SKM-1 (cell line): ENCODE measurements around the gene LUZP4.
"Not testable (repeated sequence)": the region's sequence is repeated elsewhere in the genome, so short reads cannot be mapped to it uniquely, and the experiment has no call there.

Experiments used
- DNase-seq: peaks from one replicate; lab custom pipeline; 2025; ENCODE audit not compliant: unreplicated experiment; lab: John Stamatoyannopoulos, UW

Gene LUZP4

DNA sequence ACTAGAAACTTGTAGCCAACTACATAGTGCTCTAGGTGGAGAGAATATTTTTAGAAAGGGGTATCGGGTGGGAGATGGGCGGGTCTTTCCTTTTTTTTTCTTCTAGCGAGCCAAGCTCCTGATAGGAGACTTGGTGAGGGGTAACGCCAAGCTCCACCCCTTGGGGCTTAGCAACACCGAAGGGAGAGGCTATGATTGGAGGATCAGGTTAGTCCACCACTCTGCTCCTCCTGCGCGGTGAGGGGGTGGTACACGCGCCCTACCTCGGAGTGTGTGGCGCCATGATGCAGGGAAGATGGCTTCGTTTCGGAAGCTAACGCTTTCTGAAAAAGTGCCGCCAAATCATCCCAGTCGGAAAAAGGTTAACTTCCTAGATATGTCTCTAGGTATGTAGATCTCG is at the start of gene LUZP4:
TSS of gene LUZP4 (plus strand) at position 251 of the 400 bp plus-strand sequence. CDS start at position 296, 45 bp downstream.
- no peak for DNase-seq

DNA sequence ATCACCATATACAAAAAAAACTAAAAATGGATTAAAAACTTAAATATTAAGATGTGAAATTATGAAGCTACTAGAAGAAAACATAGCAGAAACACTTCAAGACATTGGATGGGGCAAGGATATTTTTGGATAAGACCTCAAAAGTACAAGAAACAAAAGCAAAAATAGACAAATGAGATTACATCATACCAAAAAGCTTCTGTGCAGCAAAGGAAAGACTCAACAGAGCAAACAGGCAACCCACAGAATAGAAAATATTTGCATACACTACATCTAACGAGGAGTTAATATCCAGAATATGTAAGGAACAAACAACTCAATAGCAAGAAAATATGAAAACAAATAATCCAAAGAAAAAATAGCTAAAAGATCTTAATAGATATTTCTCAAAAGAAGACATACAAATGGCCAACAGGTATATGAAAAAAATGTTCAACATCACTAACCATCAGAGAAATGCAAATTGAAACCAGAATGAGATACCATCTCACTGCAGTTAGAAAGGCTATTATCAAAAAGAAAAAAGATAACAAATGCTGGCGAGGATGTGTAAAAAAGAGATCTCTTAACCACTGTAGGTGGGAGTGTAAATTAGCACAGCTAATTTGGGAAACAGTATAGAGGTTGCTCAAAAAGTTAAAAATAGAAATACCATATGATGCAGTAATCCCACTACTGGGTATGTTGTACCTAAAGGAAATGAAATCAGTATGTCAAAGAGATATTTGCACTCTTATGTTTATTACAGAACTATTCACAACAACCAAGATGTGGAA is 37.9 kb upstream of the LUZP4 start:
- no peak for DNase-seq

GRCh38 chrX:115255003-115255402 is 34.5 kb upstream of the LUZP4 start:
- no peak for DNase-seq

DNA sequence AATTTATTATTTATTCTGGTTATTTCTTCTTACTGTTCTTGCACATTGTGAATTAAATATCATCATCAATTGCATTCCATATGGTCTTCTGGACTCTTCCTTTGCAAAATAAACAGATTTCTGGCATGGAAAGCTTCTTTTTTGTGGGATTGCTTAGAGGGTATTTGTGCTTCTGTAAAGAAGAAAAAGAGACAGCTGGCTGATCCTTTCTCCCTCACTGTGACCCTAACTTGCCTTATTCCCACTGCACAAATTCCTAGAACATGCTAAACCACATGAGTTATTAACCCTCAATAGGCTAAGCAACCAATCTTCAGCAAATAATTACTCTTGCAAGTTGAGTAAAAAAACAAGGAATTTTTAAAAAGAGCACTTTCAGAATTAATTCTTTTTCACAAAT is 31.8 kb upstream of the LUZP4 start:
- DNase-seq = no peak

DNA sequence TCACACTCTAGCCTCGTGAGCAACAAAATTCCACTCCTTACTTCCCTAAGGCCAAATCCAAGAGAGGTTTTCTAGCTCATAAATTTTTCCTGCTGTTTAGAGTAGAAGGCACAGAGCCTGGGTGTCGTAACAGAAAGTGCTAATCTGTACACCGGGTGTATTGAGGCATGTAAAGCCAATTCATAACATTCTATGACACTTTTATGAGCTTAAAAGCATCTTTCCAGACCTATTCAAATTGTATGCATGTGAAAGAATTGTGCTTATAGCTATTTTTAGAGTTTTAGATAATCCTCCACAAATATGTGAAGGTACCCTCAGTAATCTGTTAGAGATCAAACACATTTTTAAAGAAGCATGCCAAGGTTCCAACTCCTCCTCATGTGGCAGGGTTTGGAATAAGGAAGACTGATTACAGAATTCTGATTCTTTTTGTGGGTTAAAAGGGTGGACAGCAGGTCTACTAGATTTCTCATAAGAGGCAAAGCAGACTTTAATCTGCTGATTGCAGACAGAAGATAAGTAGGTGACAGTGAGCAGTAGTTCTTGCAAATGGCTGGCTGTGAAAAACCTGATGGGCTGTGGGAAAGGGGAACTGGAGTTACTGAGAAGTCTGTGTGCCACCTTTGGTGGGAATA is 30.2 kb upstream of the LUZP4 start:
- no peak for DNase-seq

DNA sequence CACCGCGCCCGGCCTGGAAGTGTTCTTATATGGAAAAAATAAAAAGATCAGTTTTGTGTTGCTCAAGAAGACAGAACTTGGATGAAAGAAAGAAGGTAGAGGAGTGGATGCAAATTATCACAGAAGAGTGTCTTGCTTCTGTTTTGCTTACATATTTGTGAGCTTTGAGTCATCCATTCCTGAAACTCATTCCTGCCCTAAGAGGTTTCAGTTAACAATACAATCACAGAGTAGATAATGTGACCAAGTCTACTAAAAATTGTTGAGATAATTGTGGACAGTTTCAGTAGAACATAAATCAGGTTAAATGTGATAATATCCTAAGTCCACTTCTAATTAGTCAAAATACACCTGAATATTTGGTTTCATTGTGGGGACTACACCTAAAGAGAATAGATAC is 29.2 kb upstream of the LUZP4 start:
- no peak for DNase-seq

DNA sequence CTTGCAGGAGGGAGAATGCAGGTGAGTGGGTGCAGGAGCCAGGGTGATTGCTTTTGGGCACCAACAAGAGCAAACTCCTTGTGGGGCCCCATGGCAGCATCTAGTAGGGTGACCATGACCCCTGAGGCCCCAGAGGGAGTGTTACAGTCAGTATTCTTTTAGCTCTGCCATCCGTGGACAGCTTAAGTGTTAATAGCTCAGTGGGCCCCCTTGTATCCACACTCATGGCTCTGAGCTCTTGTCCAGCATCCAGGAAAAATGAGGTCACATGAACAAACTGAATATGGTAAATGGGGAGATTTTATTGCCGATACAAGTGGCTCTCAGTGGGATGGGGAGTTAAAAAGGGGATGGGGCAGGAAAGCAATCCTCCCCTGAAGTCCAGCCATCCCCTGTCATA is 28.4 kb upstream of the LUZP4 start:
- no peak for DNase-seq

DNA sequence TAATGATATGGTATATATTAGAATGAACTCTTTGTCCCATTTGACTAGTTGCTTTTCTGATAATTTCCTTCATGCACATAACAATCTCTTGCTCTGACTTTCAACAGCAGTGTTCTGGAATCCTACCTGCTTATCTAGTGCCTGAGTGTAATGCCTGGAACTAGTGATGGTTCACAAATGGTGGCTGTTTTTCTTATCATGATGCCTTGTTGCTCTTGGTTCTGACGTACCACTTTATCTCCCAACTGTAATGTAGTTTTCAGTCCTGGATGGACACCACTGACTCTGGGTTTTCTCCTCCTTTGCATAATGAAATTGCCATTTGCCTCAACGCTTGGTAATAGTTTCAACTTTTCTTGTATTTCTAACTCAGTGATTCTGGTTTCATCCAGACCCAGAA is 25.5 kb upstream of the LUZP4 start:
- no peak for DNase-seq

DNA sequence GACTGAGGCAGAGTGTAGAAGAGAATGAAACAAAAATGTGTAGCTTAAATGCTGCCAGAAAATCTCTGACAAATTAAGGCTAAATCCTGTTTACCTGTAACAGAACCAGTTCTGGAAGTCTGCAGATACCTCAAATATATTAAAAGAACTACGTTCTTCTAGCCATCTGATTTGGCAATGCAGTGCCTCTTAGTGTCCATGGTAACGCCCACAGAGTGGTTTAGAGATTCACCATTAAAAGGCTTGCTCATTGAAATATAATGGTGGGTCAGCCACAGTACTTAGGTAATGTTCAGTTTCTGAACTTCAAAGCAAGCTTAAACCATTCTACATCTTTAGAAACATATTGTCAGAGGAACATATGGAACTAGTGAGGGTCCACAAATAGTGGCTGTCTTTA is 23.2 kb upstream of the LUZP4 start:
- no peak for DNase-seq

- DNase-seq = no peak
Measured at GRCh38 chrX:115268421-115268820, 21.1 kb upstream of the LUZP4 start.

DNA sequence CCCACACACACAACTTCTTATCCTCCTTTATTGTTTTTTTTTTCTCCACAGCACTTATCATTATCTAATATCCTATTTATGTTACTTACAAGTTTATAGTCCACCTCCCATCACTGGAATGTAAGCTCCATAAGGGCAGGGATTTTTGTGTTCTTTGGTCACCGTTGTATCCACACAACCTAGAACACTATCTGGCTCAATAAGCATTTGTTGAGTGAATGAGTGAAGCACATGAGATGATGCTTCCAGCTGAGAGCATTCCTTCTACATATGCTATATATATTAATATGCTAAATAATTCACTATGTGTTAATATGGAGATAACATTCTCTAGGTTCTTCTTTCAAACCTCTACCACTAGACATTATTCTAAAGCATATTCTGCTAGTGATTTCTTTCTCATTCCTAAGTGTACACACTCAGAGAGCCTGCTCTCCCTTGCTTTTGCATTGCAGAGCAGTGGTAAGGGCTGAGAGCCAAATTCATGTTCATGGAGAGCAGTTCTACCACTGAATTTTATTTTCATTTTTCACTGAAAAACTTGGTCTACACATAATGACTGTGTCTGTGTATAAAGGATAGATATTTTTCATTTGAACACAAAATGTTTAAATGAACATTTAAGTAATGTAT is 20.3 kb upstream of the LUZP4 start:
- DNase-seq = no peak

DNA sequence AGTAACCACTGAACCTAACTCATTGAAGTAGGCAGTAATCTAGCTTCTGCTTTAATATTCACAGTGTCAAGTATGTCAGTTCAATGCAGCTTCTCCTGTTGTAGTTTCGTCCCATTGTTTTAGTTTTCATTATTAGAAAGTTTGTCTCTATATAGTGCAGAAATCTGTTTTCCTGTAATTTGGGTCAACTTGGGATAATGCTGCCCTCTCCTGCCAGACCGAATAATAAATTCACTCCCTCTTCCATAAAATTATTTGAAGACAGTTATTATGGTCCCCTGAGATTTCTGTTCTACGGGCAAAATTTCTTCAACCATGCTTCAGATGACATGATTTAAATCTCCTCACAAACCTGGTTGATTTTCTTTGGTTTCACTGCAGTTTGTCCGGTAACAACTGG is 4.6 kb upstream of the LUZP4 start:
- no peak for DNase-seq

- no peak for DNase-seq
Measured at GRCh38 chrX:115297189-115297588, 7.7 kb downstream of the LUZP4 start.

- DNase-seq = no peak
Measured at GRCh38 chrX:115311139-115311538, 21.6 kb downstream of the LUZP4 start.

- no peak for DNase-seq
Measured at GRCh38 chrX:115311601-115312001, 22.1 kb downstream of the LUZP4 start.

DNA sequence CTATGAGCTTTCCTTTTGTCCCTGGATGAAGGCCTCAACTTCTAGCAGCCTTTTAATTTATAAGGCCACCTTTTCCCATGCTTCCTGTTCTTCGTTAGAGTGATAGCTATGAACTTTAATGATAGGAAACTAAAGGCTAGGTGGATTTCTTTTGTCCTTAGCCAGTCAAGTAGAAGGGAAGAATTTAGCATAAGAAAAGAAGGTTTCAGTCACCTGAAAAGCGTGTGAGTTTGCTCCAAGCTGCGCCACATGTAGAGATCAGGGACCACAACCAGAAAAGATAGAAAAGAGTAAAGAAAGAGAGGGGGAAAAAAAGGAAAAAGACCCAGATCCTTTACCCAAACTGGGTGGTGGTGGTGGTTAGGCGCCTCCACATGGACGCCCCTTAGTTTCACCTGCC is 28.6 kb downstream of the LUZP4 start:
- DNase-seq = no peak

DNA sequence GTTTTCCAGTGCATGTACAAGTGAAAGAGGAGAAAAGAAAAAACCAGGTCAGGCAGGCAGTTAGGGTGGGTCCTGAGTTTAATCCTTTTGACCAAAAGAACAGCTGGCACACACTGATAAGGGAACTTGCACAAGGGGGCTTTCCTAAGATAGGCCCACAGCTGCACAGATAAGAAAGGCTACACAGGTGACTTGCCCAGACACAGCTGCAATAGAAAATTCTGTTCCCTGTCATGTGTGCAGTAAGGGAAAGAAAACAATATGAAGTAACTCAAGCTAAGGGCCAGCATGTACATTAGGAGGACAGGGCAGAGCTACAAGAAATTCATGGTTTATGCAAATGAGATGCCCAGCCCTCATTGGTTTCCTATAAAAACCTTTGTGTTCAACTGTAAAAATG is 32.9 kb downstream of the LUZP4 start:
- DNase-seq = no peak

DNA sequence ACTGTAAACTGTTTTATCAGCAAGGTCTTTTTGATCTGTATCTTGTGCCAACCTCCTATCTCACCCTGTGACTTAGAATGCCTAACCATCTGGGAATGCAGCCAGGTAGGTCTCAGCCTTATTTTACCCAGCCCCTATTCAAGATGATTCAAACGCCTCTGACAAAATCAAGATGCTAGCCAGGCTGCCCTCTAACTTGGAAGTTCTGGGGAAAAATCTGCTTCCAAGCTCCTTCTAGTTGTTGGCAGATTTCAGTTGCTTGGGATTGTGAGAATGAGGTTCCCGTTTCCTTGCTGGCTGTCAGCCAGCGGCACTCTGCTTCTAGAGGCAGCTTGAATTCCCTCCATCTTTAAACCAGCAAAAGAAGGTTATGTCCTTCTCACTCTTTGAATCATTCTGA is 34.7 kb downstream of the LUZP4 start:
- no peak for DNase-seq

- not testable (repeated sequence) for DNase-seq
Measured at GRCh38 chrX:115329282-115329681, 39.8 kb downstream of the LUZP4 start.

GRCh38 chrX:115330498-115331168 is 41.1 kb downstream of the LUZP4 start:
- DNase-seq = no peak

GRCh38 chrX:115332832-115333231 is 43.3 kb downstream of the LUZP4 start:
- no peak for DNase-seq

- no peak for DNase-seq
Measured at GRCh38 chrX:115333446-115333845, 43.9 kb downstream of the LUZP4 start.
